SU-DHL-6 (cell line): Measurements from ENCODE around the gene NOD1.

Experiments used
- EZH2phosphoT487 ChIP-seq: fragments of 200-600 bp; sonication (generic), shearing (Covaris generic); conservative IDR thresholded peaks from 2 replicates; pipeline ENCODE4 v1.6.1; 2018; ENCODE audit warnings: mild to moderate bottlenecking, antibody characterized with exemption, low read length, moderate library complexity, mixed read lengths
- TF ChIP-seq, protein P1 (sequence below): fragments of 200-600 bp; sonication (generic); IDR thresholded peaks from one replicate; pipeline ENCODE4 v1.5.1; 2017; ENCODE audit warnings: antibody characterized with exemption, mild to moderate bottlenecking, low read length, moderate library complexity; ENCODE audit not compliant: insufficient read depth, poor library complexity, severe bottlenecking

DNA sequence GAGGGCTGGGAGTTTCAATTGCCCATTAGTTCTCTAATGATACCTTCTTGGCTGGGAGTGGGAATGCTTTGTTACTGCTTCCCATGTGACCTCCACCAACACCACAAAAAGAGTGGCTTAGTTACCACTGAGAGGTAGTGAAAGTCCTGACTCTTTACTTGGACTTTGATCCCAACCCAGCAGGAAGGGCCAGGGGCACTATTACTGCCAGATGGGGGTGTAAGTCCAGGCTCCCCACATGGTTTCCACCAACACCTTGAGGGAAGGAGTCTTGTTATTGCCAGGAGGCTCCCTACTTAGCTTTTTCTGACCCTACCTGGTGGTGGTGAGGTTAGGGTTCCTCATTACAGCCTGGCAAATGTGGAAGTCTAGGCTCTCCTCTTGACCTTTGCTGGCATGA is 14.6 kb upstream of the NOD1 start:
- TF ChIP-seq, protein P1, sequence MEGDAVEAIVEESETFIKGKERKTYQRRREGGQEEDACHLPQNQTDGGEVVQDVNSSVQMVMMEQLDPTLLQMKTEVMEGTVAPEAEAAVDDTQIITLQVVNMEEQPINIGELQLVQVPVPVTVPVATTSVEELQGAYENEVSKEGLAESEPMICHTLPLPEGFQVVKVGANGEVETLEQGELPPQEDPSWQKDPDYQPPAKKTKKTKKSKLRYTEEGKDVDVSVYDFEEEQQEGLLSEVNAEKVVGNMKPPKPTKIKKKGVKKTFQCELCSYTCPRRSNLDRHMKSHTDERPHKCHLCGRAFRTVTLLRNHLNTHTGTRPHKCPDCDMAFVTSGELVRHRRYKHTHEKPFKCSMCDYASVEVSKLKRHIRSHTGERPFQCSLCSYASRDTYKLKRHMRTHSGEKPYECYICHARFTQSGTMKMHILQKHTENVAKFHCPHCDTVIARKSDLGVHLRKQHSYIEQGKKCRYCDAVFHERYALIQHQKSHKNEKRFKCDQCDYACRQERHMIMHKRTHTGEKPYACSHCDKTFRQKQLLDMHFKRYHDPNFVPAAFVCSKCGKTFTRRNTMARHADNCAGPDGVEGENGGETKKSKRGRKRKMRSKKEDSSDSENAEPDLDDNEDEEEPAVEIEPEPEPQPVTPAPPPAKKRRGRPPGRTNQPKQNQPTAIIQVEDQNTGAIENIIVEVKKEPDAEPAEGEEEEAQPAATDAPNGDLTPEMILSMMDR, result no peak
- no peak for TF ChIP-seq EZH2phosphoT487
